Effector memory CD4-positive, alpha-beta T cell (primary cell): Measurements from ENCODE around the gene HOXA9.

Experiments used
- DNase-seq, 3 donors: peaks; one replicate each; pipeline ENCODE4 v3.0.0-alpha.2; 2020
- H3K27ac ChIP-seq: 2 replicates; pipeline ENCODE4 v1.7.0; 2013; ENCODE audit warnings: mild to moderate bottlenecking, low read length, moderate library complexity; ENCODE audit not compliant: insufficient read depth, poor library complexity, severe bottlenecking
- H3K27me3 ChIP-seq: replicated peaks from 2 replicates; pipeline ENCODE4 v1.7.0; 2013; ENCODE audit warnings: mild to moderate bottlenecking, low read length; ENCODE audit not compliant: insufficient read depth, control insufficient read depth, poor library complexity, severe bottlenecking
- H3K36me3 ChIP-seq: 2 replicates; pipeline ENCODE4 v1.7.0; 2013; ENCODE audit warnings: mild to moderate bottlenecking, low read length, moderate library complexity; ENCODE audit not compliant: control insufficient read depth, insufficient read depth
- H3K4me1 ChIP-seq: 2 replicates; pipeline ENCODE4 v1.7.0; 2013; ENCODE audit warnings: low read length, mild to moderate bottlenecking; ENCODE audit not compliant: control insufficient read depth, insufficient read depth, poor library complexity, severe bottlenecking
- H3K4me3 ChIP-seq: 2 replicates; pipeline ENCODE4 v1.7.0; 2013; ENCODE audit warnings: low read length, low read depth, mild to moderate bottlenecking; ENCODE audit not compliant: insufficient read depth, poor library complexity, severe bottlenecking
- H3K9me3 ChIP-seq: 2 replicates; pipeline ENCODE4 v1.7.0; 2013; ENCODE audit warnings: mild to moderate bottlenecking, low read length, moderate library complexity; ENCODE audit not compliant: control insufficient read depth

The HOXA9 gene

DNA sequence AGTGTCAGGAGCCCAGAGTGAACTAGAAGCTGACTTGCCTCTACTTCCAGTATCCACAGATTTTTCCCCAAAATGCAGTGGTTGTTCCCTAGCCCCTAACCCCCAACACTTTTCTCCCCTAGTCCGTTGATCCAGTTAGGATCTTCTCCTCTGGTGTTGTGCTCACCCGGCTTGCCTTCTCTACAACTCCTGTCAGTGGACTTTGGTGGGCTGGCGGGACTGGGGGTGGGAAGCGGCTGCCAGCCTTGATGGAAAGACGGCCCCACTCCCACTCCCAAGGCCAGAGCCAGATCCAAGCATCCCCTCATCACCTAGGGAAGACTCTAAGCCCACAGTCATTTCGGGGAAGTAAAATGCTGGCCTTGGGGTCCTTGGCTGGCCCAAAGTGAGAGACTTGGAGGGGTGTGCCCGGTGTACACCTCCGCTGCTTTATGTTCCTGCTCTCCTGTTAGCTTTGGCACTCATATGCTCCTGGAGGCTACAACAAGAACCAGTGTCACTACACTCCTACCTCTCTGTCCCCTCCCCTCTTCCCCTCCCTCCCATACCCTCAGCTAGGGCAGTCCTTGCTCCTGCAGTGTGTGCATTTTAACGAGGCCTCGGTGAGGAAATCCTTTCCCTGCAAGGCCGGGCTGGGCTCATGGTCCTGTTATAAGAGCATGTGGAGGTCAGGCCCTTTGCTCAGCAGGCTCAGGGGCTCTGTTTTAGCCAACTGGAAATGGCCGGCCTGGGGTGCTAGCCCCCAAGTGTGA lies 9.7 kb upstream of the HOXA9 start:
- no peak overlapping the region for H3K27ac ChIP-seq

DNA sequence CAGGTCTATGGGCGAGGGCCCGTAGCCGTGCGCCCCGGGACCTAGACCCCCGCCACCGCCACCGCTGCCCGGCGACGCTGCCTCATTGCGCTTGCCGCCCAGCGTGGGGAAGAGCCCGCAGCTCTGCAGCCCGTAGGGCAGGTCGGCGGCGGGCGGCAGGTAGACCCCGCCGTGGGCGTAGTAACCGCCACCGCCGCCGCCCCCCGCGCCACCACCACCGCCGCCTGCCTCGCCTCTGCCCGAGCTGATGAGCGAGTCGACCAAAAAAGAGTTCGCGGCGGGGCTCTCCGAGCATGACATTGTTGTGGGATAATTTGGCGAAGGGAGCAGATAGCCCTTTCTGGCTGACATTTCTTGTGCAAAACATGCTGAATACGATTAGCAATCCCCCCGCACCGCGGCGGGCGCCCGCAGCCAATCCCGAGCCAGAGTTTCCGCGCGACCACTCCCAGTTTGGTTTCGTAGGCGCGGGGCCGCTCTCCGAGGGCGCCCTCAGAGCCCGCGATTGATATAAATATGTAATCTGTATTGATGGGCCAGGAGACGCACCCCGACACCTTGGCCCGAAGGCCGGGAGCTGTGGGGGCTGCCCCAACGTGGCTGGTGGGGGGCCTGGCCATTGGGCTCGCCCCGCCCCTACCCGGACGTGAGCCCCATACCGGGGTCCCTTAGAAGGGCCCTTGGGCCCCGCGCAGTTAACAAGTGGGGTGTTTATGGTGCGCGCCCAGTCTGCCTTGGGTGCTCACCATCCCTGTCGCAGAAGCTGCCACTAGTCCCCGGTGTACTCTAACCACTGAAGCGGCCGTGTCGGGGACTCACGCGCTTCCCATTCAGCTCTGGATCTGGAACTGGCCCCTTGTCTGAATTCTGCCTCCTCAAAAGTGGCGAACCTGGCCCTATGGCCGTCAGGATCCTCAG lies 8.9 kb upstream of the HOXA9 start, which contains the start of gene HOXA10:
Gene HOXA10, minus strand, starts transcription at position 365 of the 918 bp plus-strand sequence. Its CDS starts 14 bp downstream, at position 351.
- no peaks in the 10 kb centered on the region for H3K9me3 ChIP-seq
- DNase-seq: no peak
- H3K27ac ChIP-seq: no peak within 1 kb of the TSS
- peaks cover 77% of the 10 kb centered on the region for H3K27me3 ChIP-seq
- H3K36me3 ChIP-seq: no peaks in the 10 kb centered on the region
- peaks cover 35% of the 10 kb centered on the region for H3K4me1 ChIP-seq
- H3K4me3 ChIP-seq: peak within 1 kb of the TSS; percentile 40

More for the DNA sequence above, 9.7 kb upstream of the HOXA9 start:
- no peaks in the 10 kb centered on the region for H3K36me3 ChIP-seq
- DNase-seq: no peak
- peaks cover 77% of the 10 kb centered on the region for H3K27me3 ChIP-seq
- no peaks in the 10 kb centered on the region for H3K9me3 ChIP-seq
- H3K4me1 ChIP-seq: peaks cover 32% of the 10 kb centered on the region
- no peak overlapping the region for H3K4me3 ChIP-seq

DNA sequence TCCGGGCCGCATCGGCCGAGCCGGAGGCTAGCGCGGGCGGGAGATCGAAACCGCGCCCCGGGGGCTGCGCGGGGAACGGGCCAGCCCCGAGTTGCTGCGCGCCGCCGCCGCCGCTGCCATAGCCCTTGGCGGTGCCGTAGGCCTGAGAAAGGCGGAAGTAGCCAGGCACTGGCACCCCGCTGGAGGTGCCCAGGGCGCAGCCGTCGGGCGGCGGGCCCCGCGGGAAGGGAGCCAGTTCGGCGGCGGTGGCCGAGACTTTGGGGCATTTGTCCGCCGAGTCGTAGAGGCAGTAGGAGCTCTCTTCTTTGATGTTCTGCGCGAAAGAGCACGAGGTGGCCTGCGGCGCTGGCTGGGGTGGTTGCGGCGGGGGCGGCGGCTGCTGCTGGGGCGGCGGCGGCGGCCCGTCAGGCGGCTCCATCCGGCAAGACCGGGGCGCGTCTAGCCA lies 8.2 kb upstream of the HOXA9 start:
- DNase-seq: no peak
- Histone ChIP-seq H3K27ac (no peak overlapping the region), H3K27me3 (peaks cover 79% of the 10 kb centered on the region), H3K9me3 (no peaks in the 10 kb centered on the region), H3K4me1 (peaks cover 37% of the 10 kb centered on the region), H3K4me3 (peak overlapping the region; percentile 40), H3K36me3 (no peaks in the 10 kb centered on the region)

DNA sequence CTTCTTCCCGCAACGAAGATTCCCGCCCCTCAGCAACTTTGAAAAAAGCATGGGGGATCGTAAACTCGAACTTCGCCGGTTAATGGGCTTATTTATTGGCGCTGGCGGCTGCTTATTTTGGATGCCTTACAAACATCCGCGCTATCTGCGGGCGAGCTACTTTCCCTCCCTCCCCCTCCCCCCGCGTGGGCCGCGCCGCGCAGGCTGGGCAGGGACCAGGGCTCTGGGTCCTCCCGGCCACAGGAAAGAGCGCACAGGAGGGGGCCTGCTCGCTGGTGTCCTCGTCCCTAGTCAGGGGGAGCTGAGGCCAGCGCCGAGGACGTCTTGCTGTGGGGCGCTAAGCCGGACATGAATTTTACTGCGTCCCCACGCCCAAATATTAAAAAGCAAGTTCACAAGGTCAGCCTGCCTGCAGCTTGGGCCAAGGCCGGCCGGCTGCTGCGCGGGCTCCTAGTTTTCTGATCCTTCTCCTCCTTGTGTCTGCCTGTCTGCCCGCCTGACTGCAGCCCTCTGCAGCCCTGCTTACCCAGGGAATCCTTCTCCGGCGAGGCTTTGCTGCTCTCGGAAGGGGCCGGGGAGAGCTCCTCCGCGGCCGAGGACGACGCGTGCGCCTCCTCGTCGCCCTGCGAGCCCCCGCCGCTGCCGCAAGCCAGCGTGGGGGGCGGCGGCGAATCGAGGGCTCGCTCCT lies 7.6 kb upstream of the HOXA9 start:
- Histone ChIP-seq H3K9me3 (no peaks in the 10 kb centered on the region), H3K27ac (no peak overlapping the region), H3K36me3 (no peaks in the 10 kb centered on the region), H3K4me1 (peaks cover 37% of the 10 kb centered on the region), H3K27me3 (peaks cover 84% of the 10 kb centered on the region), H3K4me3 (peak overlapping the region; percentile 40)
- no peak for DNase-seq

DNA sequence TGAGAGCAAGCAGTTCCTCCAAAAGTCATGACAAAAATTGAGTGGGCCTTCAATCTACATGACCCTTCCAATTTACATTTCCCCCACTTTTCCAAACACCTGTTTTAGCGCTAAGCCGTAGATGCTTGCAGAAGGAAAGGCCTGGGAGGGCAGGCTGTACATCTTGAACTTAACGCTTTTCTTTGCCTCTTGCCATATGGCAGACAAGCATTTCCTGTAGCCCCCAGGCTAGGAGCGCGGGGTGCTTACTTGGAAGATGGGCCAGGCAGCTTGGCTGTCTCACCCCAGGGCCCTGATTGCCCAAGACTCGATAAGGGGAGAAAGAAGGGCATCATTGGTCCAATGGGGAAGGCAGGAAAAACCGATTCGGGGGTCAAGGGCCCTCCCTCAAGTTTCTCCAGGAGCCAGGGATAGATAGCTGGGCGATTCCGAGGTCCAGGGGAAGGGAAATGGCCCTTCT lies 7.0 kb upstream of the HOXA9 start:
- Histone ChIP-seq H3K4me1 (peaks cover 37% of the 10 kb centered on the region), H3K4me3 (peak overlapping the region; percentile 40), H3K27me3 (peaks cover 89% of the 10 kb centered on the region), H3K36me3 (no peaks in the 10 kb centered on the region), H3K27ac (no peak overlapping the region), H3K9me3 (no peaks in the 10 kb centered on the region)
- no peak for DNase-seq

DNA sequence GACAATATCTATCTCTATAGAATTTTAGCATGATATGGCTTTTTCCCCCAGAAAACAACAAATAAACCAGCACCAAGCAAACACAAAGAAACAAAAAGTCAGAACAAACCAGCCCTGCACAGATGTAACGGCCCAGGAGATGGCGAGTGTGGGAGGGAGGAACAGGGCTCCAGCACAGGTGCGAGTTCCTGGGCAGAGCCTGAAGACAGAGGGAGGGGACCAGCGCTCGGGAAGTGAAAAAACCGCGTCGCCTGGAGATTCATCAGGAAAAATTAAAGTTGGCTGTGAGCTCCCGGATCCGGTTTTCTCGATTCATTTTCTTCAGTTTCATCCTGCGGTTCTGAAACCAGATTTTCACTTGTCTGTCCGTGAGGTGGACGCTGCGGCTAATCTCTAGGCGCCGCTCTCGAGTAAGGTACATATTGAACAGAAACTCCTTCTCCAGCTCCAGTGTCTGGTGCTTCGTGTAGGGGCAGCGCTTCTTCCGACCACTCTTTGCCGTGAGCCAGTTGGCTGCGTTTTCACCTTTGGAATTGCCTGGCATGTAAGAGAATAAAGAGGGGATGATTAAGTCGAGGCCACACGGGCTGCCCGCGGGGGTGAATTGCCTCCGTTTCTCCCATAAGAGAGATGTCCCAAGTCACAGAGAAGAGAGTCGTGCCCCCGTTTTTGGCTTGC lies 6.4 kb upstream of the HOXA9 start:
- no peak for DNase-seq
- no peak overlapping the region for H3K4me3 ChIP-seq
- no peak overlapping the region for H3K27ac ChIP-seq
- H3K9me3 ChIP-seq: no peaks in the 10 kb centered on the region
- no peaks in the 10 kb centered on the region for H3K36me3 ChIP-seq
- peaks cover 37% of the 10 kb centered on the region for H3K4me1 ChIP-seq
- H3K27me3 ChIP-seq: peaks cover 93% of the 10 kb centered on the region

DNA sequence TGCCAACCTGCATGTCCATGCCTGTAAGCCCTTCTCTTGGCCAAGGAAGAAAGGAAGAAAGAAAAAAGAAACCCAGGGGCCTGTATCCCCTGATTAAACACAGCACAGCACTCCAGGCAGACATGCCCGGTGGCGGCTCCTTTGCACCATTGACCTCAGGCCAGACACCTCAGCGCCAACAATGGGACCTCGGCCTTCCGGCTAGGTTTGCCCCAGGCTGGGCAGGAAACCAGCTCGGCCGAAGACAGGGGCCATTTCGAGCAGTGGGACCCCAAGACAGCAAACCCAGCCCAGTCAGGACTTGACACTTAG lies 5.9 kb upstream of the HOXA9 start:
- H3K27me3 ChIP-seq: peaks cover 98% of the 10 kb centered on the region
- H3K4me3 ChIP-seq: no peak overlapping the region
- no peak overlapping the region for H3K27ac ChIP-seq
- H3K4me1 ChIP-seq: peaks cover 39% of the 10 kb centered on the region
- H3K36me3 ChIP-seq: no peaks in the 10 kb centered on the region
- H3K9me3 ChIP-seq: no peaks in the 10 kb centered on the region
- DNase-seq: no peak

DNA sequence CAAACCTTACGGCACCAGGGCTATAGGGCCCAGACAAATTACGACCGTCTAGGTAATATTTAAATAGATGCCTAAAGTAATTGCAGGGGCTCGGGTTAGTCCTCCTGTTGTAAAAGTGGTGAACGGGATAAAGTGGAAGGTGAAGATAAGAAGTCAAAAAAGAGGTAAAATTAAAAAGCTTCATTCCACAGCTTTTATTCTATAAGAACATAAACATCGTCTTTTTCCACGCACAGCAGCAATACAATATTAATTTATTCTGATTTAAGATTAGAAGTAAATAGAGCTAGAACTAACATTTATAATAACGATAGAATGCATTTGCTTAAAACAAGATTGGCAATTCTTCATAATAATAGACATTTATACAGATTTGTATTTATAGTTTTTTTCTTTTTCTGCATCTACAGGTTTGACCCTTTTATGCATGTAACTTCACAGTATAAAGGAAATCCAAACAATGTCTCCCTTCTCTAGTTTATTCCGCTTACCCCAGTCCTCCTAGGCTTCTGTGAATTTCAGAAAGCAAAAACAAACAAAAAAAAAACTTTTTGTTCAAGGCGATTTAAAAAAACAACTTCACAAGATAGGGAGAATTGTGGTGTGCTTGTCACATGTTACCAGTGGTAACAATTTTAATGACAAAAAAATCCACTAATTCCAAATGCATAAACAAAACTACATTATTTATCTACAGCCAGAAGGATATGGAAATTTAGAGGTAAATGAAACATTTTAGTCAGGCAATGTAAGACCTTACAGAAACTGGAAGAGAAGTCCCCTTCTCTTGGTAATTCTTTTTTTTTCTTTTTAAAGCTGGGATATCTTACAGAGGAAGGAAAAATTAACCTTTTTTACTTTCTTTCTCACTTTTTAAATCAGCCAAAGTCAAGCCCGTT lies 5.3 kb upstream of the HOXA9 start:
- no peak for DNase-seq
- H3K36me3 ChIP-seq: no peaks in the 10 kb centered on the region
- H3K4me1 ChIP-seq: peaks cover 45% of the 10 kb centered on the region
- H3K27ac ChIP-seq: no peak overlapping the region
- no peaks in the 10 kb centered on the region for H3K9me3 ChIP-seq
- H3K27me3 ChIP-seq: peaks cover 100% of the 10 kb centered on the region
- no peak overlapping the region for H3K4me3 ChIP-seq
